H9 (cell line): Measurements from ENCODE around the gene ACCSL. TPM values are rescaled to one million over a fixed set of nuclear protein-coding genes. Genes with fewer than 3 reads are reported as not detected.

Experiments used
- DNase-seq: peaks from one replicate; pipeline ENCODE4 v3.0.0-alpha.2; 2017
- H2AFZ ChIP-seq: one replicate; pipeline ENCODE4 v1.6.1; 2013; ENCODE audit warnings: mild to moderate bottlenecking, low read length, control low read depth, moderate library complexity
- H2AK5ac ChIP-seq: 2 replicates; pipeline ENCODE4 v1.6.1; 2013; ENCODE audit warnings: low read length, control low read depth, mixed read lengths; ENCODE audit not compliant: insufficient read length
- H2BK120ac ChIP-seq: one replicate; pipeline ENCODE4 v1.6.1; 2013; ENCODE audit warnings: low read depth, mild to moderate bottlenecking, low read length, control low read depth, inconsistent platforms; ENCODE audit not compliant: poor library complexity, severe bottlenecking
- H2BK12ac ChIP-seq: 2 replicates; pipeline ENCODE4 v1.6.1; 2013; ENCODE audit warnings: low read length, control low read depth, mixed read lengths, low read depth; ENCODE audit not compliant: insufficient read length
- H2BK15ac ChIP-seq: 2 replicates; pipeline ENCODE4 v1.6.1; 2013; ENCODE audit warnings: low read depth, low read length, control low read depth
- H2BK20ac ChIP-seq: one replicate; pipeline ENCODE4 v1.6.1; 2013; ENCODE audit warnings: low read depth, mild to moderate bottlenecking, low read length, control low read depth, inconsistent platforms; ENCODE audit not compliant: poor library complexity, severe bottlenecking
- H2BK5ac ChIP-seq: 2 replicates; pipeline ENCODE4 v1.6.1; 2013; ENCODE audit warnings: low read length, control low read depth, mixed read lengths; ENCODE audit not compliant: insufficient read length
- H3K14ac ChIP-seq: 2 replicates; pipeline ENCODE4 v1.6.1; 2013; ENCODE audit warnings: low read length, control low read depth; ENCODE audit not compliant: insufficient read depth
- H3K18ac ChIP-seq: 2 replicates; pipeline ENCODE4 v1.6.1; 2013; ENCODE audit warnings: low read depth, mild to moderate bottlenecking, mixed read lengths, low read length, control low read depth; ENCODE audit not compliant: insufficient read length
- H3K23ac ChIP-seq: 2 replicates; pipeline ENCODE4 v1.6.1; 2013; ENCODE audit warnings: low read length, control low read depth, mixed read lengths, low read depth; ENCODE audit not compliant: insufficient read length
- H3K23me2 ChIP-seq: 2 replicates; pipeline ENCODE4 v1.6.1; 2013; ENCODE audit warnings: low read depth, mild to moderate bottlenecking, mixed read lengths, low read length, control low read depth; ENCODE audit not compliant: insufficient read length, poor library complexity, severe bottlenecking
- H3K27ac ChIP-seq: 2 replicates; pipeline ENCODE4 v1.5.1; 2013; ENCODE audit warnings: low read length, control low read depth, mixed read lengths, low read depth; ENCODE audit not compliant: insufficient read length
- H3K27me3 ChIP-seq: 2 replicates; pipeline ENCODE4 v1.6.1; 2013; ENCODE audit warnings: low read length, control low read depth, inconsistent platforms; ENCODE audit not compliant: insufficient read depth
- H3K4ac ChIP-seq: 2 replicates; pipeline ENCODE4 v1.6.1; 2013; ENCODE audit warnings: low read depth, mild to moderate bottlenecking, control low read depth, inconsistent platforms, low read length, moderate library complexity
- H3K4me1 ChIP-seq: 2 replicates; pipeline ENCODE4 v1.6.1; 2013; ENCODE audit warnings: low read length, control low read depth, inconsistent platforms; ENCODE audit not compliant: insufficient read depth
- H3K4me2 ChIP-seq: 2 replicates; pipeline ENCODE4 v1.6.1; 2013; ENCODE audit warnings: low read length, control low read depth, mixed read lengths; ENCODE audit not compliant: insufficient read length, insufficient read depth
- H3K56ac ChIP-seq: 2 replicates; pipeline ENCODE4 v1.6.1; 2013; ENCODE audit warnings: low read depth, mild to moderate bottlenecking, mixed read lengths, low read length, control low read depth; ENCODE audit not compliant: insufficient read length
- H3K79me1 ChIP-seq: 2 replicates; pipeline ENCODE4 v1.6.1; 2013; ENCODE audit warnings: low read depth, mild to moderate bottlenecking, moderate library complexity, low read length, control low read depth, inconsistent platforms; ENCODE audit not compliant: insufficient read depth, poor library complexity, severe bottlenecking
- H3K79me2 ChIP-seq: 2 replicates; pipeline ENCODE4 v1.6.1; 2013; ENCODE audit warnings: low read length, control low read depth, inconsistent platforms; ENCODE audit not compliant: insufficient read depth
- H3K9ac ChIP-seq: 2 replicates; pipeline ENCODE4 v1.6.1; 2013; ENCODE audit warnings: low read length, control low read depth, mixed read lengths; ENCODE audit not compliant: insufficient read length; ENCODE audit errors: extremely low read depth
- H3K9me3 ChIP-seq: one replicate; pipeline ENCODE4 v1.6.1; 2013; ENCODE audit warnings: low read depth, low read length, inconsistent platforms; ENCODE audit not compliant: control insufficient read depth
- H3T11ph ChIP-seq: one replicate; pipeline ENCODE4 v1.6.1; 2013; ENCODE audit warnings: mild to moderate bottlenecking, low read length, control low read depth, inconsistent platforms
- H4K20me1 ChIP-seq: one replicate; pipeline ENCODE4 v1.6.1; 2013; ENCODE audit not compliant: control insufficient read depth, insufficient read length, insufficient read depth
- H4K5ac ChIP-seq: 2 replicates; pipeline ENCODE4 v1.6.1; 2013; ENCODE audit warnings: low read depth, mild to moderate bottlenecking, mixed read lengths, low read length, control low read depth; ENCODE audit not compliant: insufficient read length
- H4K8ac ChIP-seq: replicated peaks from 2 replicates; pipeline ENCODE4 v1.6.1; 2013; ENCODE audit warnings: low read length, control low read depth, mixed read lengths, low read depth; ENCODE audit not compliant: insufficient read length
- H4K91ac ChIP-seq: 2 replicates; pipeline ENCODE4 v1.6.1; 2013; ENCODE audit warnings: low read depth, mild to moderate bottlenecking, moderate library complexity, mixed read lengths, low read length, control low read depth; ENCODE audit not compliant: insufficient read length
- H3K27ac Mint-ChIP-seq, 3 experiments: 2 replicates in 2 of 3; 3 replicates in 1 of 3; pipeline ENCODE4 v1.8.0; 2020 to 2021; ENCODE audit warnings: mixed read lengths in 3 of 3, mild to moderate bottlenecking in 1 of 3, moderate library complexity in 1 of 3
- H3K27me3 Mint-ChIP-seq: 2 replicates; pipeline ENCODE4 v1.8.0; 2021; ENCODE audit warnings: low read depth, mild to moderate bottlenecking, moderate library complexity, mixed read lengths
- H3K36me3 Mint-ChIP-seq, 3 experiments: 2 replicates in 2 of 3; 3 replicates in 1 of 3; pipeline ENCODE4 v1.8.0; 2020 to 2021; ENCODE audit warnings: low read depth in 3 of 3, mixed read lengths in 3 of 3; ENCODE audit not compliant: insufficient read depth in 1 of 3
- H3K4me1 Mint-ChIP-seq, 2 experiments: 2 replicates each; pipeline ENCODE4 v1.8.0; 2020; ENCODE audit warnings: mixed read lengths in 2 of 2
- H3K4me3 Mint-ChIP-seq, 2 experiments: 2 replicates in 1 of 2; 3 replicates in 1 of 2; pipeline ENCODE4 v1.8.0; 2020 to 2021; ENCODE audit warnings: mild to moderate bottlenecking in 2 of 2, mixed read lengths in 2 of 2, moderate library complexity in 1 of 2
- H3K9me3 Mint-ChIP-seq, 2 experiments: 2 replicates in 1 of 2; 3 replicates in 1 of 2; pipeline ENCODE4 v1.8.0; 2020; ENCODE audit warnings: mild to moderate bottlenecking in 2 of 2, mixed read lengths in 2 of 2, moderate library complexity in 1 of 2
- CTCF ChIP-seq: fragments of 200-600 bp; sonication (generic); conservative IDR thresholded peaks from 3 replicates; pipeline ENCODE4 v1.8.0; 2021; ENCODE audit warnings: antibody characterized with exemption, mild to moderate bottlenecking
- WGBS: extraction: QIAGEN DNeasy Blood & Tissue Kit; methylation state at CpG from one replicate; pipeline ENCODE4 v1.1.7; 2013; ENCODE audit warnings: missing lambda C conversion rate, low lambda C conversion rate, mixed read lengths; ENCODE audit not compliant: insufficient read length; ENCODE audit errors: extremely low coverage; 5-methylcytosine and 5-hydroxymethylcytosine counted together
- total RNA-seq: library from RNA; stranded (reverse); gene quantifications from 2 replicates; pipeline ENCODE4 v1.2.1, GENCODE V29; 2021

The ACCSL gene
- total RNA-seq, 1 experiment from 2014 or later, result not detected

GRCh38 chr11:44065841-44066731 lies 18.3 kb downstream of the ACCSL start, which contains the start of gene ACCS:
TSS of gene ACCS (plus strand) at chr11:44066270. CDS start at chr11:44067628, 1,358 bp downstream.
- H3K9me3 Mint-ChIP-seq, result peaks cover 0 to 2% of the 10 kb centered on the region in 2 experiments; a peak in 3 of 5 replicates
- H3K4me1 Mint-ChIP-seq, result peaks cover 31 to 36% of the 10 kb centered on the region in 2 experiments
- H2BK120ac ChIP-seq, result no peak within 1 kb of the TSS
- H2AK5ac ChIP-seq, result no peak within 1 kb of the TSS
- H3K23me2 ChIP-seq, result peaks cover 13% of the 10 kb centered on the region
- H2BK20ac ChIP-seq, result no peak within 1 kb of the TSS
- no CpG with 5 or more reads among the region's 70 CpGs for WGBS
- no peaks in the 10 kb centered on the region for H3K79me2 ChIP-seq
- H3K9ac ChIP-seq, result peak within 1 kb of the TSS; percentile 76
- peaks cover 0 to 6% (median 0%) of the 10 kb centered on the region in 3 experiments; a peak in 4 of 7 replicates for H3K36me3 Mint-ChIP-seq
- H3K27ac ChIP-seq, result peak within 1 kb of the TSS; percentile 65
- H3K4ac ChIP-seq, result no peak within 1 kb of the TSS
- peak within 1 kb of the TSS; percentile 77 to 79 for H3K4me3 Mint-ChIP-seq
- H2BK12ac ChIP-seq, result peak within 1 kb of the TSS; percentile 41
- no peaks in the 10 kb centered on the region for H3K4me1 ChIP-seq
- H3K4me2 ChIP-seq, result peak within 1 kb of the TSS; percentile 57
- TF ChIP-seq CTCF, result peak; percentile 84
- H3K27ac Mint-ChIP-seq, result peak within 1 kb of the TSS; percentile 81 to 97 (median 91)
- H2BK5ac ChIP-seq, result no peak within 1 kb of the TSS
- no peak within 1 kb of the TSS for H4K5ac ChIP-seq
- peak within 1 kb of the TSS; percentile 47 for H4K8ac ChIP-seq
- no peaks in the 10 kb centered on the region for H4K20me1 ChIP-seq
- no peak within 1 kb of the TSS for H2AFZ ChIP-seq
- no peak within 1 kb of the TSS for H3K56ac ChIP-seq
- no peak within 1 kb of the TSS for H3T11ph ChIP-seq
- H3K27me3 ChIP-seq, result no peaks in the 10 kb centered on the region
- no peak within 1 kb of the TSS for H3K23ac ChIP-seq
- no peak within 1 kb of the TSS for H4K91ac ChIP-seq
- peaks cover 17% of the 10 kb centered on the region for H3K27me3 Mint-ChIP-seq
- H3K9me3 ChIP-seq, result no peaks in the 10 kb centered on the region
- H3K14ac ChIP-seq, result peak within 1 kb of the TSS; percentile 98
- H3K79me1 ChIP-seq, result no peaks in the 10 kb centered on the region
- H3K18ac ChIP-seq, result peak within 1 kb of the TSS; percentile 98
- no peak within 1 kb of the TSS for H2BK15ac ChIP-seq
- DNase-seq, result peak; percentile 95
